ENCODE data around the gene HOXC12.

DNA sequence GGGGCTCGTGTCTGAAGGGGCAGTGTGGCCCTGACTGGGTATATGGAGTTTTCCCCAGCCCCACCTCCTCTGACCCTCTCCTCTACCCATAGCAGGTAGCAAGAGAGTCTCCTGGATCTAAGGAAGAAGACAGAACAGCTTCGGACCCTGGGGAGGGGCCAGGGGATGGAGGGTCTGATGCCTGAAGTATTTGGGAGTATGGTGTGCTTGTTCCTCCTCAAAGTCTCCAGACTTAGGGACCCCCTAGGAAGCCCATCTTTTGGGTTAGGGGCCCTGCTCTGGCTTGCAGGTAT is 53.5 kb downstream of the HOXC12 start:
- TF ChIP-seq, protein P1, sequence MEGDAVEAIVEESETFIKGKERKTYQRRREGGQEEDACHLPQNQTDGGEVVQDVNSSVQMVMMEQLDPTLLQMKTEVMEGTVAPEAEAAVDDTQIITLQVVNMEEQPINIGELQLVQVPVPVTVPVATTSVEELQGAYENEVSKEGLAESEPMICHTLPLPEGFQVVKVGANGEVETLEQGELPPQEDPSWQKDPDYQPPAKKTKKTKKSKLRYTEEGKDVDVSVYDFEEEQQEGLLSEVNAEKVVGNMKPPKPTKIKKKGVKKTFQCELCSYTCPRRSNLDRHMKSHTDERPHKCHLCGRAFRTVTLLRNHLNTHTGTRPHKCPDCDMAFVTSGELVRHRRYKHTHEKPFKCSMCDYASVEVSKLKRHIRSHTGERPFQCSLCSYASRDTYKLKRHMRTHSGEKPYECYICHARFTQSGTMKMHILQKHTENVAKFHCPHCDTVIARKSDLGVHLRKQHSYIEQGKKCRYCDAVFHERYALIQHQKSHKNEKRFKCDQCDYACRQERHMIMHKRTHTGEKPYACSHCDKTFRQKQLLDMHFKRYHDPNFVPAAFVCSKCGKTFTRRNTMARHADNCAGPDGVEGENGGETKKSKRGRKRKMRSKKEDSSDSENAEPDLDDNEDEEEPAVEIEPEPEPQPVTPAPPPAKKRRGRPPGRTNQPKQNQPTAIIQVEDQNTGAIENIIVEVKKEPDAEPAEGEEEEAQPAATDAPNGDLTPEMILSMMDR (IDR thresholded peaks at IDR 0.05): no peak
- TF ChIP-seq POLR2A (IDR thresholded peaks at IDR 0.05): no peak
